WTC11 (cell line): ENCODE results near the gene SRR. TPM values are rescaled to one million over a fixed set of nuclear protein-coding genes. Genes with fewer than 3 reads are reported as not detected.

ENCODE experiments used
- ATAC-seq: fragments of 200-7000 bp; cut with Tn5 transposase; 2 replicates; pipeline ENCODE4 v1.10.0; 2021; ENCODE audit warnings: mild to moderate bottlenecking, moderate library complexity
- CTCF ChIA-PET: fragments of 300-600 bp; sonication (Branson Sonifier 250); formaldehyde crosslinking; loops from one replicate; lab custom pipeline; 2021; ENCODE audit warnings: antibody characterized with exemption; lab: Charles Lee
- POLR2A ChIA-PET: fragments of 350-600 bp; sonication (Branson Sonifier 250); formaldehyde crosslinking; loops from one replicate; lab custom pipeline; 2021; ENCODE audit warnings: antibody characterized with exemption; lab: Charles Lee
- DNase-seq: peaks from one replicate; pipeline ENCODE4 v3.0.0; 2021; ENCODE audit warnings: low spot score
- H3K27ac Mint-ChIP-seq: 2 replicates; pipeline ENCODE4 v1.8.0; 2021; ENCODE audit warnings: mixed read lengths
- H3K27me3 Mint-ChIP-seq: 2 replicates; pipeline ENCODE4 v1.8.0; 2021; ENCODE audit warnings: low read depth, mild to moderate bottlenecking, moderate library complexity, mixed read lengths
- H3K36me3 Mint-ChIP-seq: 2 replicates; pipeline ENCODE4 v1.8.0; 2021; ENCODE audit warnings: mixed read lengths
- H3K4me1 Mint-ChIP-seq: 2 replicates; pipeline ENCODE4 v1.8.0; 2022; ENCODE audit warnings: mixed read lengths
- H3K4me3 Mint-ChIP-seq: 2 replicates; pipeline ENCODE4 v1.8.0; 2021; ENCODE audit warnings: mild to moderate bottlenecking, moderate library complexity, mixed read lengths
- H3K9me3 Mint-ChIP-seq: 2 replicates; pipeline ENCODE4 v1.8.0; 2021; ENCODE audit warnings: mixed read lengths
- HMGA2 ChIP-seq: fragments of 250-450 bp; sonication (Bioruptor Pico); IDR thresholded peaks from 2 replicates; pipeline ENCODE4 v1.4.0; 2021; ENCODE audit warnings: mild to moderate bottlenecking, moderate library complexity
- NFE2L1 ChIP-seq: sonication (generic); formaldehyde crosslinking; IDR thresholded peaks from 2 replicates; pipeline ENCODE4 v1.8.1; 2023; ENCODE audit warnings: missing genetic modification reagents
- ZNF121 ChIP-seq: sonication (generic); formaldehyde crosslinking; IDR thresholded peaks from 2 replicates; pipeline ENCODE4 v1.8.0; 2023; ENCODE audit warnings: missing genetic modification reagents
- ZNF263 ChIP-seq: sonication (generic); formaldehyde crosslinking; IDR thresholded peaks from 2 replicates; pipeline ENCODE4 v1.8.1; 2022; ENCODE audit warnings: low read depth, mild to moderate bottlenecking, moderate library complexity, missing genetic modification reagents
- total RNA-seq: library from RNA; stranded (reverse); gene quantifications from 3 replicates; pipeline ENCODE4 v1.2.3, GENCODE V29; 2021
- TF ChIP-seq, protein P1 (sequence below): sonication (generic); formaldehyde crosslinking; IDR thresholded peaks from 2 replicates; pipeline ENCODE4 v1.8.1; 2022; ENCODE audit warnings: low read depth, missing genetic modification reagents, borderline replicate concordance
- TF ChIP-seq, protein P2 (sequence below): sonication (generic); formaldehyde crosslinking; IDR thresholded peaks from 2 replicates; pipeline ENCODE4 v1.8.1; 2022; ENCODE audit warnings: mild to moderate bottlenecking, moderate library complexity, missing genetic modification reagents
- TF ChIP-seq, protein P3 (sequence below): fragments of 250-450 bp; sonication (Bioruptor Pico); IDR thresholded peaks from 2 replicates; pipeline ENCODE4 v2.1.2; 2022; ENCODE audit warnings: mild to moderate bottlenecking, moderate library complexity
- TF ChIP-seq, protein P4 (sequence below): sonication (generic); formaldehyde crosslinking; IDR thresholded peaks from 2 replicates; pipeline ENCODE4 v1.8.0; 2023; ENCODE audit warnings: mild to moderate bottlenecking, missing genetic modification reagents
- TF ChIP-seq, protein P5 (sequence below): sonication (generic); formaldehyde crosslinking; IDR thresholded peaks from 2 replicates; pipeline ENCODE4 v1.8.0; 2022; ENCODE audit warnings: mild to moderate bottlenecking, missing genetic modification reagents

Gene SRR
- total RNA-seq, 1 experiment from 2014 or later = 5.1 TPM

DNA sequence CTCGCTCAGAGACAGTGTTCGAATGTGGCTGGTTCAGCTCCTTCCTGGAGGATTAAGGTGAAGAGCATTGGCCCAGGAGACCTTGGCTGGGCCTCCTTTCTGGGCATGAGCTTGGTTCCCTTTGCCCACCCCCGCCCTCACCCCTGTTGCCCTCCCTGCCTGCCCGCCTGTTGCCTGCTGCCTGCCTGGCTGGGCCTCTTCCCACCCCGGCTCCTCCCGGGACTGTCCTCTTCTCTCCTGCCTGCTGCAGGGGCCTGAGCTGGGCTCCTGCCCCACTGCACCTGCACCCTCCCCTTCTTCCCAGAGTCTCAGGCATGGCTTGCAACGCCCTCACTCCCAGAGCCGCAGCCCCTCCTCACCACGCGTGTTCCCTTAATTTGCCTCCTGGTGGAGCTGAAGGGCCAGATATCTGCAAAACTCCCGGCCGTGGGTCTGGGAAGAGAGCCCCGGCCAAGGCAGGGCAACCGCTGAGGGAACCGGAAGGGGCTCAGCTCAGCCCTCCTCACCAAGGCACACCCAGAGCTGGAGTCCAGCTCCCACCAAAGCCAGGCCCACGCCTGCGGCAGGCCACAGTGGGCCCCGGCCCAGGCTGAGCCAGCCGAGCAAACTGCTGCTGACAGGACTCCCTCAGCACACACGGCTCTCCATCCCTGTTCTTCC lies 65.9 kb downstream of the SRR start:
- no peaks in the 10 kb centered on the region for H3K9me3 Mint-ChIP-seq
- TF ChIP-seq, protein P1, sequence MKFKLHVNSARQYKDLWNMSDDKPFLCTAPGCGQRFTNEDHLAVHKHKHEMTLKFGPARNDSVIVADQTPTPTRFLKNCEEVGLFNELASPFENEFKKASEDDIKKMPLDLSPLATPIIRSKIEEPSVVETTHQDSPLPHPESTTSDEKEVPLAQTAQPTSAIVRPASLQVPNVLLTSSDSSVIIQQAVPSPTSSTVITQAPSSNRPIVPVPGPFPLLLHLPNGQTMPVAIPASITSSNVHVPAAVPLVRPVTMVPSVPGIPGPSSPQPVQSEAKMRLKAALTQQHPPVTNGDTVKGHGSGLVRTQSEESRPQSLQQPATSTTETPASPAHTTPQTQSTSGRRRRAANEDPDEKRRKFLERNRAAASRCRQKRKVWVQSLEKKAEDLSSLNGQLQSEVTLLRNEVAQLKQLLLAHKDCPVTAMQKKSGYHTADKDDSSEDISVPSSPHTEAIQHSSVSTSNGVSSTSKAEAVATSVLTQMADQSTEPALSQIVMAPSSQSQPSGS (CRISPR knock-in tag) = no peak
- TF ChIP-seq NFE2L1 (CRISPR knock-in tag) (0 out of 2 replicates have a peak, but pooled peaks have one; percentile 23), ZNF121 (CRISPR knock-in tag) (peak; percentile 85), ZNF263 (CRISPR knock-in tag) (no peak)
- H3K4me1 Mint-ChIP-seq = peaks cover 12% of the 10 kb centered on the region
- no peak overlapping the region for H3K4me3 Mint-ChIP-seq
- DNase-seq (peak; percentile 64), ATAC-seq (peak; percentile 71)
- CTCF ChIA-PET = interaction anchor here (0.6 to 5.2 kb wide), 19 partner anchors 9 to 337 kb away, joined by 3 to 67 read pairs (median 4); partner anchors contain the start of genes HIC1, SGSM2 and TSR1
- POLR2A ChIA-PET = interaction anchor here (0.5 to 1.1 kb wide), 5 partner anchors 21 to 1842 kb away, joined by 3 to 5 read pairs (median 3); partner anchors contain the start of gene TSR1
- no peaks in the 10 kb centered on the region for H3K27me3 Mint-ChIP-seq
- H3K36me3 Mint-ChIP-seq = no peaks in the 10 kb centered on the region
- peak overlapping the region; percentile 80 for H3K27ac Mint-ChIP-seq

DNA sequence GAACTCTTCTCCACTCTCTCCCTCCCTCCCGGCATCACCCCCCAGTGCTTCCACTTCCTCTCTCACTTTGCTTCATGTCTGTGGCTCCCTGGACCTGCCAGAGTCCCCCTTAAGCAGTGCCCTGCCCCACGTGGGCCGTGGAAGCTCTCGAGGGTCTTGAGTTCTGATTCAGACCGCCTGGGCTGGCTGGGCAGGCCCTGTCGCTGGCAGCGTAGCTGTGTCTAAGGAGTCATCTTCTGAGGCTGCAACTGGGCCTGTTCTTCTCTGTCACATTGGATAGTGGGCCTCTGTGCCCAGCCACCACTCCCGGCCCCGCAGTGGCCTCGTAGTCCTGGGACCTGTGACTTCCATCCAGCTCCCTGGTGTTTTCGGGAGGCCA lies 66.5 kb downstream of the SRR start:
- POLR2A ChIA-PET = interaction anchor here (0.5 to 1.1 kb wide), 4 partner anchors 22 to 1842 kb away, joined by 3 to 5 read pairs (median 3); partner anchors contain the start of gene TSR1
- TF ChIP-seq, protein P2, sequence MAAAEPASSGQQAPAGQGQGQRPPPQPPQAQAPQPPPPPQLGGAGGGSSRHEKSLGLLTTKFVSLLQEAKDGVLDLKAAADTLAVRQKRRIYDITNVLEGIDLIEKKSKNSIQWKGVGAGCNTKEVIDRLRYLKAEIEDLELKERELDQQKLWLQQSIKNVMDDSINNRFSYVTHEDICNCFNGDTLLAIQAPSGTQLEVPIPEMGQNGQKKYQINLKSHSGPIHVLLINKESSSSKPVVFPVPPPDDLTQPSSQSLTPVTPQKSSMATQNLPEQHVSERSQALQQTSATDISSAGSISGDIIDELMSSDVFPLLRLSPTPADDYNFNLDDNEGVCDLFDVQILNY (CRISPR knock-in tag) = no peak
- TF ChIP-seq, protein P3, sequence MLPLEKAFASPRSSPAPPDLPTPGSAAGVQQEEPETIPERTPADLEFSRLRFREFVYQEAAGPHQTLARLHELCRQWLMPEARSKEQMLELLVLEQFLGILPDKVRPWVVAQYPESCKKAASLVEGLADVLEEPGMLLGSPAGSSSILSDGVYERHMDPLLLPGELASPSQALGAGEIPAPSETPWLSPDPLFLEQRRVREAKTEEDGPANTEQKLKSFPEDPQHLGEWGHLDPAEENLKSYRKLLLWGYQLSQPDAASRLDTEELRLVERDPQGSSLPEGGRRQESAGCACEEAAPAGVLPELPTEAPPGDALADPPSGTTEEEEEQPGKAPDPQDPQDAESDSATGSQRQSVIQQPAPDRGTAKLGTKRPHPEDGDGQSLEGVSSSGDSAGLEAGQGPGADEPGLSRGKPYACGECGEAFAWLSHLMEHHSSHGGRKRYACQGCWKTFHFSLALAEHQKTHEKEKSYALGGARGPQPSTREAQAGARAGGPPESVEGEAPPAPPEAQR (CRISPR knock-in tag) = no peak
- TF ChIP-seq, protein P4, sequence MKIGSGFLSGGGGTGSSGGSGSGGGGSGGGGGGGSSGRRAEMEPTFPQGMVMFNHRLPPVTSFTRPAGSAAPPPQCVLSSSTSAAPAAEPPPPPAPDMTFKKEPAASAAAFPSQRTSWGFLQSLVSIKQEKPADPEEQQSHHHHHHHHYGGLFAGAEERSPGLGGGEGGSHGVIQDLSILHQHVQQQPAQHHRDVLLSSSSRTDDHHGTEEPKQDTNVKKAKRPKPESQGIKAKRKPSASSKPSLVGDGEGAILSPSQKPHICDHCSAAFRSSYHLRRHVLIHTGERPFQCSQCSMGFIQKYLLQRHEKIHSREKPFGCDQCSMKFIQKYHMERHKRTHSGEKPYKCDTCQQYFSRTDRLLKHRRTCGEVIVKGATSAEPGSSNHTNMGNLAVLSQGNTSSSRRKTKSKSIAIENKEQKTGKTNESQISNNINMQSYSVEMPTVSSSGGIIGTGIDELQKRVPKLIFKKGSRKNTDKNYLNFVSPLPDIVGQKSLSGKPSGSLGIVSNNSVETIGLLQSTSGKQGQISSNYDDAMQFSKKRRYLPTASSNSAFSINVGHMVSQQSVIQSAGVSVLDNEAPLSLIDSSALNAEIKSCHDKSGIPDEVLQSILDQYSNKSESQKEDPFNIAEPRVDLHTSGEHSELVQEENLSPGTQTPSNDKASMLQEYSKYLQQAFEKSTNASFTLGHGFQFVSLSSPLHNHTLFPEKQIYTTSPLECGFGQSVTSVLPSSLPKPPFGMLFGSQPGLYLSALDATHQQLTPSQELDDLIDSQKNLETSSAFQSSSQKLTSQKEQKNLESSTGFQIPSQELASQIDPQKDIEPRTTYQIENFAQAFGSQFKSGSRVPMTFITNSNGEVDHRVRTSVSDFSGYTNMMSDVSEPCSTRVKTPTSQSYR (CRISPR knock-in tag) = no peak
- TF ChIP-seq, protein P5, sequence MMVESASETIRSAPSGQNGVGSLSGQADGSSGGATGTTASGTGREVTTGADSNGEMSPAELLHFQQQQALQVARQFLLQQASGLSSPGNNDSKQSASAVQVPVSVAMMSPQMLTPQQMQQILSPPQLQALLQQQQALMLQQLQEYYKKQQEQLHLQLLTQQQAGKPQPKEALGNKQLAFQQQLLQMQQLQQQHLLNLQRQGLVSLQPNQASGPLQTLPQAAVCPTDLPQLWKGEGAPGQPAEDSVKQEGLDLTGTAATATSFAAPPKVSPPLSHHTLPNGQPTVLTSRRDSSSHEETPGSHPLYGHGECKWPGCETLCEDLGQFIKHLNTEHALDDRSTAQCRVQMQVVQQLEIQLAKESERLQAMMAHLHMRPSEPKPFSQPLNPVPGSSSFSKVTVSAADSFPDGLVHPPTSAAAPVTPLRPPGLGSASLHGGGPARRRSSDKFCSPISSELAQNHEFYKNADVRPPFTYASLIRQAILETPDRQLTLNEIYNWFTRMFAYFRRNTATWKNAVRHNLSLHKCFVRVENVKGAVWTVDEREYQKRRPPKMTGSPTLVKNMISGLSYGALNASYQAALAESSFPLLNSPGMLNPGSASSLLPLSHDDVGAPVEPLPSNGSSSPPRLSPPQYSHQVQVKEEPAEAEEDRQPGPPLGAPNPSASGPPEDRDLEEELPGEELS (CRISPR knock-in tag) = no peak
- no peak for TF ChIP-seq HMGA2 (CRISPR knock-in tag)
- Mint-ChIP-seq H3K27me3 (no peaks in the 10 kb centered on the region), H3K4me3 (peak overlapping the region; percentile 29; the same call in 1 of the 2 replicates), H3K36me3 (no peaks in the 10 kb centered on the region), H3K4me1 (peaks cover 12% of the 10 kb centered on the region), H3K27ac (peak overlapping the region; percentile 80), H3K9me3 (no peaks in the 10 kb centered on the region)
- ATAC-seq (no peak), DNase-seq (no peak)
- CTCF ChIA-PET = interaction anchor here (0.7 to 5.2 kb wide), 16 partner anchors 9 to 336 kb away, joined by 3 to 67 read pairs (median 4); partner anchors contain the start of genes HIC1, SGSM2 and TSR1
